Measurements from ENCODE around the gene NTM.
"Not testable (repeated sequence)": the region's sequence is repeated elsewhere in the genome, so short reads cannot be mapped to it uniquely, and the experiment has no call there.

DNA sequence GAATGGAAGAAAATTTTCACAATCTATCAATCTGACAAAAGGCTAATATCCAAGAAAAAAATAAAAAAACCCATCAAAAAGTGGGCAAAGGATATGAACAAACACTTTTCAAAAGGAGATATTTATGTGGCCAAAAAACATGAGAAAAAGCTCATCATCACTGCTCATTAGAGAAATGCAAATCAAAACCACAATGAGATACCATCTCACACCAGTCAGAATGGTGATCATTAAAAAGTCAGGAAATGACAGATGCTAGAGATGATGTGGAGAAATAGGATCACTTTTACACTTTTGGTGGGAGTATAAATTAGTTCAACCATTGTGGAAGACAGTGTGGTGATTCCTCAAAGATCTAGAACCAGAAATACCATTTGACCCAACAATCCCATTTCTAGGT is 999.7 kb downstream of the NTM start:
- TF ChIP-seq, protein P1, sequence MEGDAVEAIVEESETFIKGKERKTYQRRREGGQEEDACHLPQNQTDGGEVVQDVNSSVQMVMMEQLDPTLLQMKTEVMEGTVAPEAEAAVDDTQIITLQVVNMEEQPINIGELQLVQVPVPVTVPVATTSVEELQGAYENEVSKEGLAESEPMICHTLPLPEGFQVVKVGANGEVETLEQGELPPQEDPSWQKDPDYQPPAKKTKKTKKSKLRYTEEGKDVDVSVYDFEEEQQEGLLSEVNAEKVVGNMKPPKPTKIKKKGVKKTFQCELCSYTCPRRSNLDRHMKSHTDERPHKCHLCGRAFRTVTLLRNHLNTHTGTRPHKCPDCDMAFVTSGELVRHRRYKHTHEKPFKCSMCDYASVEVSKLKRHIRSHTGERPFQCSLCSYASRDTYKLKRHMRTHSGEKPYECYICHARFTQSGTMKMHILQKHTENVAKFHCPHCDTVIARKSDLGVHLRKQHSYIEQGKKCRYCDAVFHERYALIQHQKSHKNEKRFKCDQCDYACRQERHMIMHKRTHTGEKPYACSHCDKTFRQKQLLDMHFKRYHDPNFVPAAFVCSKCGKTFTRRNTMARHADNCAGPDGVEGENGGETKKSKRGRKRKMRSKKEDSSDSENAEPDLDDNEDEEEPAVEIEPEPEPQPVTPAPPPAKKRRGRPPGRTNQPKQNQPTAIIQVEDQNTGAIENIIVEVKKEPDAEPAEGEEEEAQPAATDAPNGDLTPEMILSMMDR (IDR thresholded peaks at IDR 0.05), result not testable (repeated sequence)
- TF ChIP-seq POLR2A (IDR thresholded peaks at IDR 0.05), result not testable (repeated sequence)

Data from adrenal gland (tissue), 5 donors.